H9 (cell line): ENCODE data around the gene SPATS1. TPM values are rescaled to one million over a fixed set of nuclear protein-coding genes. Genes with fewer than 3 reads are reported as not detected.

Experiments used
- DNase-seq: peaks from one replicate; pipeline ENCODE4 v3.0.0-alpha.2; 2017
- H2AFZ ChIP-seq: one replicate; pipeline ENCODE4 v1.6.1; 2013; ENCODE audit warnings: mild to moderate bottlenecking, low read length, control low read depth, moderate library complexity
- H2AK5ac ChIP-seq: 2 replicates; pipeline ENCODE4 v1.6.1; 2013; ENCODE audit warnings: low read length, control low read depth, mixed read lengths; ENCODE audit not compliant: insufficient read length
- H2BK120ac ChIP-seq: one replicate; pipeline ENCODE4 v1.6.1; 2013; ENCODE audit warnings: low read depth, mild to moderate bottlenecking, low read length, control low read depth, inconsistent platforms; ENCODE audit not compliant: poor library complexity, severe bottlenecking
- H2BK12ac ChIP-seq: 2 replicates; pipeline ENCODE4 v1.6.1; 2013; ENCODE audit warnings: low read length, control low read depth, mixed read lengths, low read depth; ENCODE audit not compliant: insufficient read length
- H2BK15ac ChIP-seq: 2 replicates; pipeline ENCODE4 v1.6.1; 2013; ENCODE audit warnings: low read depth, low read length, control low read depth
- H2BK20ac ChIP-seq: one replicate; pipeline ENCODE4 v1.6.1; 2013; ENCODE audit warnings: low read depth, mild to moderate bottlenecking, low read length, control low read depth, inconsistent platforms; ENCODE audit not compliant: poor library complexity, severe bottlenecking
- H2BK5ac ChIP-seq: 2 replicates; pipeline ENCODE4 v1.6.1; 2013; ENCODE audit warnings: low read length, control low read depth, mixed read lengths; ENCODE audit not compliant: insufficient read length
- H3K14ac ChIP-seq: 2 replicates; pipeline ENCODE4 v1.6.1; 2013; ENCODE audit warnings: low read length, control low read depth; ENCODE audit not compliant: insufficient read depth
- H3K18ac ChIP-seq: 2 replicates; pipeline ENCODE4 v1.6.1; 2013; ENCODE audit warnings: low read depth, mild to moderate bottlenecking, mixed read lengths, low read length, control low read depth; ENCODE audit not compliant: insufficient read length
- H3K23ac ChIP-seq: 2 replicates; pipeline ENCODE4 v1.6.1; 2013; ENCODE audit warnings: low read length, control low read depth, mixed read lengths, low read depth; ENCODE audit not compliant: insufficient read length
- H3K23me2 ChIP-seq: 2 replicates; pipeline ENCODE4 v1.6.1; 2013; ENCODE audit warnings: low read depth, mild to moderate bottlenecking, mixed read lengths, low read length, control low read depth; ENCODE audit not compliant: insufficient read length, poor library complexity, severe bottlenecking
- H3K27ac ChIP-seq: 2 replicates; pipeline ENCODE4 v1.5.1; 2013; ENCODE audit warnings: low read length, control low read depth, mixed read lengths, low read depth; ENCODE audit not compliant: insufficient read length
- H3K27me3 ChIP-seq: 2 replicates; pipeline ENCODE4 v1.6.1; 2013; ENCODE audit warnings: low read length, control low read depth, inconsistent platforms; ENCODE audit not compliant: insufficient read depth
- H3K4ac ChIP-seq: 2 replicates; pipeline ENCODE4 v1.6.1; 2013; ENCODE audit warnings: low read depth, mild to moderate bottlenecking, control low read depth, inconsistent platforms, low read length, moderate library complexity
- H3K4me1 ChIP-seq: 2 replicates; pipeline ENCODE4 v1.6.1; 2013; ENCODE audit warnings: low read length, control low read depth, inconsistent platforms; ENCODE audit not compliant: insufficient read depth
- H3K4me2 ChIP-seq: 2 replicates; pipeline ENCODE4 v1.6.1; 2013; ENCODE audit warnings: low read length, control low read depth, mixed read lengths; ENCODE audit not compliant: insufficient read length, insufficient read depth
- H3K56ac ChIP-seq: 2 replicates; pipeline ENCODE4 v1.6.1; 2013; ENCODE audit warnings: low read depth, mild to moderate bottlenecking, mixed read lengths, low read length, control low read depth; ENCODE audit not compliant: insufficient read length
- H3K79me1 ChIP-seq: 2 replicates; pipeline ENCODE4 v1.6.1; 2013; ENCODE audit warnings: low read depth, mild to moderate bottlenecking, moderate library complexity, low read length, control low read depth, inconsistent platforms; ENCODE audit not compliant: insufficient read depth, poor library complexity, severe bottlenecking
- H3K79me2 ChIP-seq: 2 replicates; pipeline ENCODE4 v1.6.1; 2013; ENCODE audit warnings: low read length, control low read depth, inconsistent platforms; ENCODE audit not compliant: insufficient read depth
- H3K9ac ChIP-seq: 2 replicates; pipeline ENCODE4 v1.6.1; 2013; ENCODE audit warnings: low read length, control low read depth, mixed read lengths; ENCODE audit not compliant: insufficient read length; ENCODE audit errors: extremely low read depth
- H3K9me3 ChIP-seq: one replicate; pipeline ENCODE4 v1.6.1; 2013; ENCODE audit warnings: low read depth, low read length, inconsistent platforms; ENCODE audit not compliant: control insufficient read depth
- H3T11ph ChIP-seq: one replicate; pipeline ENCODE4 v1.6.1; 2013; ENCODE audit warnings: mild to moderate bottlenecking, low read length, control low read depth, inconsistent platforms
- H4K20me1 ChIP-seq: one replicate; pipeline ENCODE4 v1.6.1; 2013; ENCODE audit not compliant: control insufficient read depth, insufficient read length, insufficient read depth
- H4K5ac ChIP-seq: 2 replicates; pipeline ENCODE4 v1.6.1; 2013; ENCODE audit warnings: low read depth, mild to moderate bottlenecking, mixed read lengths, low read length, control low read depth; ENCODE audit not compliant: insufficient read length
- H4K8ac ChIP-seq: replicated peaks from 2 replicates; pipeline ENCODE4 v1.6.1; 2013; ENCODE audit warnings: low read length, control low read depth, mixed read lengths, low read depth; ENCODE audit not compliant: insufficient read length
- H4K91ac ChIP-seq: 2 replicates; pipeline ENCODE4 v1.6.1; 2013; ENCODE audit warnings: low read depth, mild to moderate bottlenecking, moderate library complexity, mixed read lengths, low read length, control low read depth; ENCODE audit not compliant: insufficient read length
- H3K27ac Mint-ChIP-seq, 3 experiments: 2 replicates in 2 of 3; 3 replicates in 1 of 3; pipeline ENCODE4 v1.8.0; 2020 to 2021; ENCODE audit warnings: mixed read lengths in 3 of 3, mild to moderate bottlenecking in 1 of 3, moderate library complexity in 1 of 3
- H3K27me3 Mint-ChIP-seq: 2 replicates; pipeline ENCODE4 v1.8.0; 2021; ENCODE audit warnings: low read depth, mild to moderate bottlenecking, moderate library complexity, mixed read lengths
- H3K36me3 Mint-ChIP-seq, 3 experiments: 2 replicates in 2 of 3; 3 replicates in 1 of 3; pipeline ENCODE4 v1.8.0; 2020 to 2021; ENCODE audit warnings: low read depth in 3 of 3, mixed read lengths in 3 of 3; ENCODE audit not compliant: insufficient read depth in 1 of 3
- H3K4me1 Mint-ChIP-seq, 2 experiments: 2 replicates each; pipeline ENCODE4 v1.8.0; 2020; ENCODE audit warnings: mixed read lengths in 2 of 2
- H3K4me3 Mint-ChIP-seq, 2 experiments: 2 replicates in 1 of 2; 3 replicates in 1 of 2; pipeline ENCODE4 v1.8.0; 2020 to 2021; ENCODE audit warnings: mild to moderate bottlenecking in 2 of 2, mixed read lengths in 2 of 2, moderate library complexity in 1 of 2
- H3K9me3 Mint-ChIP-seq, 2 experiments: 2 replicates in 1 of 2; 3 replicates in 1 of 2; pipeline ENCODE4 v1.8.0; 2020; ENCODE audit warnings: mild to moderate bottlenecking in 2 of 2, mixed read lengths in 2 of 2, moderate library complexity in 1 of 2
- CTCF ChIP-seq: fragments of 200-600 bp; sonication (generic); conservative IDR thresholded peaks from 3 replicates; pipeline ENCODE4 v1.8.0; 2021; ENCODE audit warnings: antibody characterized with exemption, mild to moderate bottlenecking
- whole genome bisulfite sequencing: extraction: QIAGEN DNeasy Blood & Tissue Kit; methylation state at CpG from one replicate; pipeline ENCODE4 v1.1.7; 2013; ENCODE audit warnings: missing lambda C conversion rate, low lambda C conversion rate, mixed read lengths; ENCODE audit not compliant: insufficient read length; ENCODE audit errors: extremely low coverage; 5-methylcytosine and 5-hydroxymethylcytosine counted together
- total RNA-seq: library from RNA; stranded (reverse); gene quantifications from 2 replicates; pipeline ENCODE4 v1.2.1, GENCODE V29; 2021

The SPATS1 gene
- total RNA-seq, 1 experiment from 2014 or later, result not detected

- Histone ChIP-seq H3K23ac (no peak overlapping the region), H4K91ac (no peak overlapping the region), H2BK5ac (no peak overlapping the region), H3K79me2 (peaks cover 19% of the 10 kb centered on the region), H3K18ac (no peak overlapping the region), H3K79me1 (peaks cover 16% of the 10 kb centered on the region), H2BK12ac (no peak overlapping the region), H2BK120ac (no peak overlapping the region), H3K23me2 (peaks cover 10% of the 10 kb centered on the region), H4K5ac (no peak overlapping the region), H2BK20ac (no peak overlapping the region), H4K20me1 (no peaks in the 10 kb centered on the region), H3K4me2 (no peak overlapping the region), H3T11ph (no peak overlapping the region), H3K27ac (no peak overlapping the region), H2AFZ (no peak overlapping the region), H3K4me1 (no peaks in the 10 kb centered on the region), H2AK5ac (no peak overlapping the region), H2BK15ac (no peak overlapping the region), H4K8ac (no peak overlapping the region), H3K27me3 (no peaks in the 10 kb centered on the region), H3K14ac (no peak overlapping the region), H3K56ac (no peak overlapping the region), H3K9me3 (no peaks in the 10 kb centered on the region), H3K4ac (no peak overlapping the region), H3K9ac (no peak overlapping the region)
- no CpG with 5 or more reads among the region's 1 CpG for WGBS
- Mint-ChIP-seq H3K27me3 (no peaks in the 10 kb centered on the region), H3K4me3 (no peak overlapping the region), H3K4me1 (peaks cover 23 to 29% of the 10 kb centered on the region in 2 experiments), H3K9me3 (no peaks in the 10 kb centered on the region), H3K27ac (no peak overlapping the region; a peak in 1 of 7 replicates), H3K36me3 (peaks cover 19 to 55% (median 50%) of the 10 kb centered on the region in 3 experiments; a peak in 6 of 7 replicates)
- DNase-seq, result no peak
- TF ChIP-seq CTCF, result no peak
Observed at GRCh38 chr6:44390158-44390683, 47.8 kb downstream of the SPATS1 start.

Other genes starting within 250 kb of the SPATS1 start
- gene MRPL14, start 215.2 kb upstream of the SPATS1 start, total RNA-seq, result 80.1 and 80.3 TPM in 2 replicates
- gene TMEM63B, start 215.1 kb upstream of the SPATS1 start, total RNA-seq, result 56.3 and 56.8 TPM in 2 replicates
- gene CAPN11, start 183.8 kb upstream of the SPATS1 start, total RNA-seq, result 0.28 and 0.29 TPM in 2 replicates
- gene MYMX, start 125.7 kb upstream of the SPATS1 start, total RNA-seq, result 1.1 and 1.8 TPM in 2 replicates
- 118 and 124 TPM in 2 replicates for gene SLC29A1, start 119.1 kb upstream of the SPATS1 start, total RNA-seq
- gene HSP90AB1, start 95.5 kb upstream of the SPATS1 start, total RNA-seq, result 1,986 and 2,056 TPM in 2 replicates
- 34.5 and 36.1 TPM in 2 replicates for gene SLC35B2, start 85.1 kb upstream of the SPATS1 start, total RNA-seq
- gene NFKBIE, start 77.1 kb upstream of the SPATS1 start, total RNA-seq, result 9.7 and 12.1 TPM in 2 replicates
- 2.4 and 2.7 TPM in 2 replicates for gene TMEM151B, start 72.2 kb upstream of the SPATS1 start, total RNA-seq
- 21.7 and 22.1 TPM in 2 replicates for gene AARS2, start 29.3 kb upstream of the SPATS1 start, total RNA-seq
- gene CDC5L, start 45.1 kb downstream of the SPATS1 start, total RNA-seq, result 34.3 and 34.6 TPM in 2 replicates